ENCODE results near the gene MEGF6.

Gene MEGF6

GRCh38 chr1:3590139-3590763, 21.1 kb downstream of the MEGF6 start:
- no peak overlapping the region for H3K27ac ChIP-seq (replicated peaks)
- no peaks in the 10 kb centered on the region for H3K27me3 ChIP-seq (ENCODE audit: insufficient read depth, poor library complexity, severe bottlenecking)
- H3K4me3 ChIP-seq (replicated peaks; ENCODE audit: insufficient read depth, low read length): no peak overlapping the region
- no peak for DNase-seq (ENCODE audit: low read depth in 1 of 2, low spot score in 1 of 2)
- TF ChIP-seq SPI1 (IDR thresholded peaks at IDR 0.05; ENCODE audit: borderline replicate concordance, low read depth): no peak
- TF ChIP-seq POLR2AphosphoS5 (IDR thresholded peaks at IDR 0.05; ENCODE audit: low read depth): no peak
- no peak for TF ChIP-seq CTCF (IDR thresholded peaks at IDR 0.05; ENCODE audit: insufficient read depth, low read length)
- TF ChIP-seq REST (IDR thresholded peaks at IDR 0.05; ENCODE audit: insufficient replicate concordance, low read depth): no peak
- TF ChIP-seq GABPA (IDR thresholded peaks at IDR 0.05; ENCODE audit: low read depth): no peak

- no peak overlapping the region for H3K4me3 ChIP-seq (replicated peaks; ENCODE audit: insufficient read depth, low read length)
- DNase-seq (ENCODE audit: low read depth in 1 of 2, low spot score in 1 of 2): no peak
- no peaks in the 10 kb centered on the region for H3K27me3 ChIP-seq (ENCODE audit: insufficient read depth, poor library complexity, severe bottlenecking)
- no peak for TF ChIP-seq REST (IDR thresholded peaks at IDR 0.05; ENCODE audit: insufficient replicate concordance, low read depth)
- no peak for TF ChIP-seq SPI1 (IDR thresholded peaks at IDR 0.05; ENCODE audit: borderline replicate concordance, low read depth)
- TF ChIP-seq POLR2AphosphoS5 (IDR thresholded peaks at IDR 0.05; ENCODE audit: low read depth): no peak
- no peak for TF ChIP-seq GABPA (IDR thresholded peaks at IDR 0.05; ENCODE audit: low read depth)
- no peak for TF ChIP-seq CTCF (IDR thresholded peaks at IDR 0.05; ENCODE audit: insufficient read depth, low read length)
- H3K27ac ChIP-seq (replicated peaks): no peak overlapping the region
These were observed 22.9 kb downstream of the MEGF6 start for GRCh38 chr1:3588395-3588794.

- no peak overlapping the region for H3K4me3 ChIP-seq (replicated peaks; ENCODE audit: insufficient read depth, low read length)
- H3K27ac ChIP-seq (replicated peaks): no peak overlapping the region
- TF ChIP-seq POLR2AphosphoS5 (IDR thresholded peaks at IDR 0.05; ENCODE audit: low read depth) (no peak), GABPA (IDR thresholded peaks at IDR 0.05; ENCODE audit: low read depth) (no peak), SPI1 (IDR thresholded peaks at IDR 0.05; ENCODE audit: borderline replicate concordance, low read depth) (no peak), REST (IDR thresholded peaks at IDR 0.05; ENCODE audit: insufficient replicate concordance, low read depth) (no peak), CTCF (IDR thresholded peaks at IDR 0.05; ENCODE audit: insufficient read depth, low read length) (no peak)
- H3K27me3 ChIP-seq (ENCODE audit: insufficient read depth, poor library complexity, severe bottlenecking): no peaks in the 10 kb centered on the region
- no peak for DNase-seq (ENCODE audit: low read depth in 1 of 2, low spot score in 1 of 2)
These were observed 24.1 kb downstream of the MEGF6 start for GRCh38 chr1:3586986-3587759.
